Stimulated activated naive B cell treated with anti-CD40 and anti-IgM and Interleukin-4, amounts not matched to agents 10 μg/mL and 1 μg/mL and 100 μg/mL, for 72 hours (primary cell): Measurements from ENCODE around the gene EPS8L2.
A peak's percentile ranks its signal among the peaks of the same experiment; 100 is the strongest.

Source experiments
- ATAC-seq, 2 donors: fragments of 150-1000 bp; cut with Tn5 transposase; replicated peaks; 2 replicates each; pipeline ENCODE4 v1.10.0; 2021; ENCODE audit warnings: moderate library complexity in 1 of 2
- DNase-seq: peaks from one replicate; pipeline ENCODE4 v3.0.0; 2021
- H3K27ac Mint-ChIP-seq: one replicate; pipeline ENCODE4 v1.8.0; 2022; ENCODE audit warnings: mild to moderate bottlenecking, mixed read lengths
- H3K27me3 Mint-ChIP-seq, 2 donors: one replicate each; pipeline ENCODE4 v1.8.0; 2022; ENCODE audit warnings: mixed read lengths in 2 of 2
- H3K36me3 Mint-ChIP-seq, 2 donors: one replicate each; pipeline ENCODE4 v1.8.0; 2022; ENCODE audit warnings: mixed read lengths in 2 of 2, mild to moderate bottlenecking in 1 of 2
- H3K4me1 Mint-ChIP-seq, 2 donors: one replicate each; pipeline ENCODE4 v1.8.0; 2022; ENCODE audit warnings: mixed read lengths in 2 of 2, mild to moderate bottlenecking in 1 of 2
- H3K4me3 Mint-ChIP-seq, 2 donors: one replicate each; pipeline ENCODE4 v1.8.0; 2022; ENCODE audit warnings: mild to moderate bottlenecking in 2 of 2, mixed read lengths in 2 of 2, moderate library complexity in 1 of 2
- H3K9me3 Mint-ChIP-seq, 2 donors: one replicate each; pipeline ENCODE4 v1.8.0; 2022; ENCODE audit warnings: mixed read lengths in 2 of 2, mild to moderate bottlenecking in 1 of 2

The EPS8L2 gene

DNA sequence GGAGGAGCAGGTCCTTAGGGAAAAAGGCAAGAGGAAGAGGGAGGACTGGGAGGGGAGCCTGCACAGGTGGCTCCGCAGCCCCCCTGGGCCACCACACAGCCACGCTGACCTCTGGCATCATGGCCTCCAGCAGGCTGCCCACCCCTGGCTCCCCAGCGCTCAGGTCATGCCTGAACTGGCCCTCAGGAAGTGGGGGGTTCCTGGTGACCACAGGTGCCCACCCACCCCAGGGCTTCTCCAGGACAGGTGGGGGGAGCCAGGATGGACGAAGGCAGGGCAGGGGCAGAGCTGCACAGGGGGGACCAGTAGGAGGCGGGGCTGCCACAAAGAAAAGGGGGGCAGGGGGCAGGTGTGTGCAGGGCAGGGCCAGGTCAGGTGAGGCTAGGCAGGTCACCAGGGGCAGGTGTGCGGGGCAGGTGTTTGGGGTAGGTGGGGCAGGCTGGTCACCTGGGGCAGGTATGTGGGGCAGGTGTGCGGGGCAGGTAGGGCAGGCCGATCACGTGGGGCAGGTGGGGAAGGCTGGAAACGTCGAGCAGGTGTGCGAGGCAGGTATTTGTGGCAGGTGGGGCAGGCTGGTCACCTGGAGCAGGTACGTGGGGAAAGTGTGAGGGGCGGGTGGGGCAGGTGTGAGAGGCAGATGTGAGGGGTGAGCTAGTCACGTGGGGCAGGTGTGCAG lies 12.0 kb upstream of the EPS8L2 start:
- DNase-seq (no peak), ATAC-seq (no peak)
- Mint-ChIP-seq H3K27me3 (no peaks in the 10 kb centered on the region), H3K4me1 (peaks cover 37 to 60% of the 10 kb centered on the region in 2 donors), H3K36me3 (peaks cover 18 to 26% of the 10 kb centered on the region in 2 donors), H3K27ac (peak overlapping the region; percentile 97), H3K4me3 (peak overlapping the region; percentile 88 to 95), H3K9me3 (no peaks in the 10 kb centered on the region)

DNA sequence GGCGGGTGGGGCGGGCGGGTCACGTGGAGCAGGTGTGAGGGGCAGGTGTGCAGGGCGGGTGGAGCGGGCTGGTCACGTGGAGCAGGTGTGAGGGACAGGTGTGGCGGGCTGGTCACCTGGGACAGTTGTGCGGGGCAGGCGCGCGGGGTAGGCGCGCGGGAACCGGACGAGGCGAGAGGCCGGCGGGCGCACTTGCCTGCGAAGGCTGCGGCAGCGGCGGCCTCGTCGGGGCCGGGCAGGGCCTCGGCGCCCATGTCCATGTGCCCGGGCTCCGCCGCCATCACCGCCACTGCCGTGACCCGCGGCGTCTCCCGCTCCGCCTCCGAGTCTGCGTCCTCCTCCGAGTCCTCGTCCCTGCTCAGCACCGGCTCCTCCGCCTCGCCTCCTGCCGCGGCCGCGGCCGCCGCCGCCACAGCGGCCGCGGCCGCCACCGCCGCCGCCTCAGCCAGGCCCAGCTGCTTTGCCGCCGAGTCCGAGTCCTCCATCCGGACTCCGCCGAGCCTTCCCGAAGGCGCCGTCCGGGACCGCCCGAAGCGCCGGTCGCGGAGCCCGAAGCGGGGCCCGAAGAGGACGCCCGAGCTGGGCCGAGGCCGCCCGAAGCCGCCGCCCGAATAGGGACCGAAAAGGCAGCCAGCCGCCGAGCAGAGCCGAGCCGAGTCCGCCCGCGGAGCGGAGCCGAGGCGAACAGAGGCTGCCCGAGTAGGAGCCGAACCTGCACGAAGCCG lies 11.3 kb upstream of the EPS8L2 start, which contains the start of gene DEAF1:
Gene DEAF1, minus strand, starts transcription at position 660 of the 725 bp plus-strand sequence. Its CDS starts 175 bp downstream, at position 485.
- no peaks in the 10 kb centered on the region for H3K9me3 Mint-ChIP-seq
- no peaks in the 10 kb centered on the region for H3K27me3 Mint-ChIP-seq
- peak; percentile 100 for DNase-seq
- H3K36me3 Mint-ChIP-seq: peaks cover 18 to 23% of the 10 kb centered on the region in 2 donors
- ATAC-seq: peak; percentile 77 to 83
- H3K4me3 Mint-ChIP-seq: peak within 1 kb of the TSS; percentile 88 to 95
- H3K4me1 Mint-ChIP-seq: peaks cover 39 to 62% of the 10 kb centered on the region in 2 donors
- peak within 1 kb of the TSS; percentile 99 for H3K27ac Mint-ChIP-seq

DNA sequence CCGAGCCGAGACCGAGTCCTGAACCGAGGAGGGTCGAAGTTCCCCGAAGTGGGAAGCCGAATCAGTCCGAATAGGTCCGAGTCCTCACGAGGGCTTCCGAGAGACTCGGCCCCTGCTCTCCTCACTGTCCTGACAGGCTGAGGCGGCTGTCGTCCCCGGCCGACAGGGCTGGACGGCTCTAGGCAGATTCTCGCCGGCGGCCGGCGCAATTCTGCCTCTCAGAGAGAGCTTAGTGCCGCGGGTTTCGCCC lies 10.8 kb upstream of the EPS8L2 start:
- H3K4me1 Mint-ChIP-seq: peaks cover 42 to 67% of the 10 kb centered on the region in 2 donors
- no peaks in the 10 kb centered on the region for H3K9me3 Mint-ChIP-seq
- DNase-seq (no peak), ATAC-seq (no peak)
- peak overlapping the region; percentile 86 to 88 for H3K4me3 Mint-ChIP-seq
- H3K27ac Mint-ChIP-seq: peak overlapping the region; percentile 99
- no peaks in the 10 kb centered on the region for H3K27me3 Mint-ChIP-seq
- H3K36me3 Mint-ChIP-seq: peaks cover 18 to 25% of the 10 kb centered on the region in 2 donors

DNA sequence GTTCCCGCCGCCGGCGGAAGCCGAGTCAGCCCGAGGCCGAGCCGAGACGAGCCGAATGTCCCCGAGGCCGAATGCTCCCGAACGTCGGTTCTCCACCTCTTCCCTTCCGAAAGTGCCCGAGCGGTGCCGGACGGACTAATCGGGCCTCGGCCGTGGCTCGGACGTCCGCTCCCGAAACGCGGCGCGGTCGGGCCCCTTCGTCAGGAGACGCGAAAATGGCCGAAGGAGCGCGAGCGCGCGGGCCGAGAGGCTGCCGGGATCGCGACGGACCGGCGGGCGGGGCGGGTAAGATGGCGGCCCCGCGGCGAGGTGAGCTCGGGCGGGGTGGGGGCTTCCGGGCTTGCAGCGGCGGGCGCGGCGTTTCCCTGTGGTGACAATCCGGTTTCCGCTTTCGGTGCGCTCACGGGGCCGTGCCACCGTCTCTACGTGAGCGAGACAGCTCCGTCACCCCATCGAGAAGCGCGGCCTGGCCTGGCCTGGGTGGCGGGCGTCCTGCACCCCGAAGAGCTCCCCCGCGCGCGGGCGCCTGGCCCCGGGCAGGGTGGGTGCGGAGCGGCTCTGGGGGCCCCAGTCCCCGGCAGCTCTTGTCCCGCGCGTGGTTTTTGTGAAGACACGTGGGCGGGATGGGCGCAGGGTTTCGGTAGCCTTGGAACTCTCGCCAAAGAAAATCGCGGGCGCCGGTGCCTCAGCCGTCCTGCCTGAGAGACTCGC lies 10.3 kb upstream of the EPS8L2 start, which contains the start of gene TMEM80:
Gene TMEM80, plus strand, starts transcription at position 279 of the 711 bp plus-strand sequence. Its CDS starts 12 bp downstream, at position 291.
- peak within 1 kb of the TSS; percentile 99 for H3K27ac Mint-ChIP-seq
- H3K27me3 Mint-ChIP-seq: no peaks in the 10 kb centered on the region
- peaks cover 17 to 25% of the 10 kb centered on the region in 2 donors for H3K36me3 Mint-ChIP-seq
- no peaks in the 10 kb centered on the region for H3K9me3 Mint-ChIP-seq
- DNase-seq (peak; percentile 99), ATAC-seq (peak; percentile 72 to 77)
- H3K4me1 Mint-ChIP-seq: peaks cover 42 to 69% of the 10 kb centered on the region in 2 donors
- H3K4me3 Mint-ChIP-seq: peak within 1 kb of the TSS; percentile 86 to 88

DNA sequence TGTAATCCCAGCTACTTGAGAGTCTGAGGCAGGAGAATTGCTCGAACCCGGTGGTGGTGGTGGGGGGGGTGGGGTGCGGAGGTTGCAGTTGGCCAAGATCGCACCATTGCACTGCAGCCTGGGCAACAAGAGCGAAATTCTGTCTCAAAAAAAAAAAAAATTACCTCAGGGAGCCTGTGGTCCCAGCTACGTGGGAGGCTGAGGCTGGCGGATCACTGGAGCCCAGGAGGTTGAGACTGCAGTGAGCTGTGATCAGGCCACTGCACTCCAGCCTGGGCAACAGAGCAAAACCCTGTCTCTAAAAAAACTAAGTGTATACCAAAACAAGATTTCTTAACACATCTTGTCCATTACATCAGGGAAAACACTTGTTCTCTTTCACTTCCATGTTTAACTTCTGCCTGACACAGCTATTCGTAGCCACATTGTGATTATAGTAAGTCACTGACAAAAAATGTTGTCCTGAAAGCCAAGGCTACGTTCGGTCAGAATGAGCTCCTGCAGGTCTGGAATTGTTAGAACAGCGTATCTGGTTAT lies 9.0 kb upstream of the EPS8L2 start:
- DNase-seq (peak; percentile 74), ATAC-seq (peak; percentile 21 to 31)
- Mint-ChIP-seq H3K4me1 (peaks cover 36 to 60% of the 10 kb centered on the region in 2 donors), H3K4me3 (peak overlapping the region; percentile 86 to 88), H3K27me3 (no peaks in the 10 kb centered on the region), H3K9me3 (no peaks in the 10 kb centered on the region), H3K27ac (peak overlapping the region; percentile 99), H3K36me3 (peaks cover 22 to 30% of the 10 kb centered on the region in 2 donors)

DNA sequence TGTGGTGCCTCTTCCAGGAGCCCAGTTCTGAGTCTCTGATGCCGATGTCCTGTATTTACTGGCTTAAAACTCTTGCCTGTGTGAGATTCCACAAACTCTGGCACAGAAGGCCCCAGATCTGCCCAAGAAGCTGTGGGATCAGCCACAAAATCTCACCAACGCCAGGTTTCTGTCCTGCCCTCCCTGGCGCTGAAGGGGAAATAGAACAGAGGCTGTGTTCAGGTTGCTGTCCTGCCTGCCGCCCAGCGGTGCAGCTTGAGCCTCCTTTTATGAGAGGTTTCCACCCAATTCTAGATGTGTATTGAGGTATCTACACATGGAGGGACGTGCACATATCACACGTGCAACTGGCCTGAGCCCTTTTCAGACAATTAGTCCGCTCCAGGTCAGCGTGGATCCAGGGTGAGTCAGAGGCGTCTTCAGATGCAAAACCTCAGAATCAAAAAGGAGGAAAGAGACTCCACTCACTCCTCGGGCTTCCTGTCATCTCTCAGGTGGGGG lies 8.2 kb upstream of the EPS8L2 start:
- DNase-seq (no peak), ATAC-seq (no peak)
- Mint-ChIP-seq H3K36me3 (peaks cover 26 to 29% of the 10 kb centered on the region in 2 donors), H3K4me3 (peak overlapping the region; percentile 21 to 57), H3K27ac (peak overlapping the region; percentile 99), H3K4me1 (peaks cover 32 to 52% of the 10 kb centered on the region in 2 donors), H3K9me3 (no peaks in the 10 kb centered on the region), H3K27me3 (no peaks in the 10 kb centered on the region)

DNA sequence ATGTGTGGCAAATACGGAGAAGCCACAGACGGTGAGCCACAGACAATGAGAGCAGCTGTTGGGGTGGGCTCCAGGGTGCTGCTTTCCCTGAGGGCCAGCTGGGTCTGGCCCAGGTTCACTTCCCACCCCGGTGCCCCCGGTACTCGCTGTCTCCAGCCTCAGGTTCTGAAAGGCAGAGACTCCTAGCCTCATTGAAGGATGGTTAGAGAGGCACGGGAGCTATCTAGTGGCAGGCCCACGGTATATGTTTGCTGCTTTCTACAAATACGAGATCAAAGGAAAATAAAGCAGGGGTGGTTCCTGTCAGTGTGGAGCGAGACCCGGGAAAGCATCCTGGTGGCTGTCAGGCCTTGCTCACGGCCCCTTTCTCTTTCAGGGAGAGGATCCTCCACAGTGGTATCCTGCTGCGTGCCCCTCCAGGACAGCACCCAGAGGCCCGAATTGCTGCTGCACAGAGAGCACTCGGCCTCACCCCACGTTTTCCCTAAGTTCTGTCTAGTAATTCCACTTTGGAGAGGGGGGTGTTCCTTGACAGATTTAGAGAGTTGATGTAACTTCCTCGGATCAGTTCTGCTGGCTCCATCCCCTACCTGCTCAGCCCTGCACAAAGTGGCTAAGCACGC lies 7.4 kb upstream of the EPS8L2 start:
- H3K4me1 Mint-ChIP-seq: peaks cover 24 to 44% of the 10 kb centered on the region in 2 donors
- H3K27ac Mint-ChIP-seq: peak overlapping the region; percentile 99
- H3K9me3 Mint-ChIP-seq: no peaks in the 10 kb centered on the region
- no peaks in the 10 kb centered on the region for H3K27me3 Mint-ChIP-seq
- ATAC-seq: no peak
- H3K4me3 Mint-ChIP-seq: no peak overlapping the region
- peaks cover 20 to 26% of the 10 kb centered on the region in 2 donors for H3K36me3 Mint-ChIP-seq
- DNase-seq: no peak

DNA sequence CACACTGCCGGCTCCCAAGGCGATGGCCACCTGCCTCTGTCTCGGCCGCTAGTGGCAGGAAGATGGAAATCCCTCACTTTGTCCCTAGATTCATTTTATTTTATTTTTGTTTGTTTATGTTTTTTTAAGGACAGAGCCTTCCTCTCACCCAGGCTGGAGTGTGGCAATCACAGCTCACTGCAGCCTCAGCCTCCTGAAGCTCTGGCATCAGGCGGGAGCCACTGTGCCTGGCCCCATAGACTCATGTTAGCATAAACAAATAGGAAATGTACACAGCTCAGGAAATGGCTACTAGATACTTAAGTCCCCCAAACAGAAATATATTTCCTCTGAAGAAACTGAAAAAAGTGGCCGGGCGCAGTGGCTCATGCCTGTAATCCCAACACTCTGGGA lies 6.9 kb upstream of the EPS8L2 start:
- Mint-ChIP-seq H3K4me1 (peaks cover 20 to 40% of the 10 kb centered on the region in 2 donors), H3K9me3 (no peaks in the 10 kb centered on the region), H3K4me3 (no peak overlapping the region), H3K27ac (peak overlapping the region; percentile 59), H3K36me3 (peaks cover 16 to 27% of the 10 kb centered on the region in 2 donors), H3K27me3 (no peaks in the 10 kb centered on the region)
- DNase-seq (no peak), ATAC-seq (no peak)

DNA sequence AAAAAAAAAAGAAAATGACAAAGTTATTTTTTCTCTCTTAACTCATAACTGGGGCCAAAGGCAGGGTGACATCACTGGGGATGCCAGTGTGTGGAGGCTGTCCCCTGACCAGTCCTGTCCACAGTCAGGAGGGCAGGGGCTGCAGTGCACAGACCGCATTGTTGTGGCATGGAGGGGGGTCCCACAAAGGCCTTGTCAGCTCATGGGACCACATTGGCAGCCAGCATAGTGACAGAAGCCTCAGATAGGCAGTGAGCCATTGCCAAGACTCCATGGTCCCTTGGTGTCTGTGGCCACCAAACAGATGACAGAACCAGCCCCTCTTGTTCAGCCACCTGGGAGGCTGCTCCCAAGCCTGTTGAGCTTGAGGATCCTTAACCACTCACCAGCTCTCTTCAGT lies 6.3 kb upstream of the EPS8L2 start:
- H3K4me1 Mint-ChIP-seq: peaks cover 18 to 40% of the 10 kb centered on the region in 2 donors
- no peak overlapping the region for H3K4me3 Mint-ChIP-seq
- H3K27ac Mint-ChIP-seq: no peak overlapping the region
- H3K9me3 Mint-ChIP-seq: no peaks in the 10 kb centered on the region
- no peaks in the 10 kb centered on the region for H3K27me3 Mint-ChIP-seq
- ATAC-seq: no peak
- no peak for DNase-seq
- peaks cover 16 to 27% of the 10 kb centered on the region in 2 donors for H3K36me3 Mint-ChIP-seq

DNA sequence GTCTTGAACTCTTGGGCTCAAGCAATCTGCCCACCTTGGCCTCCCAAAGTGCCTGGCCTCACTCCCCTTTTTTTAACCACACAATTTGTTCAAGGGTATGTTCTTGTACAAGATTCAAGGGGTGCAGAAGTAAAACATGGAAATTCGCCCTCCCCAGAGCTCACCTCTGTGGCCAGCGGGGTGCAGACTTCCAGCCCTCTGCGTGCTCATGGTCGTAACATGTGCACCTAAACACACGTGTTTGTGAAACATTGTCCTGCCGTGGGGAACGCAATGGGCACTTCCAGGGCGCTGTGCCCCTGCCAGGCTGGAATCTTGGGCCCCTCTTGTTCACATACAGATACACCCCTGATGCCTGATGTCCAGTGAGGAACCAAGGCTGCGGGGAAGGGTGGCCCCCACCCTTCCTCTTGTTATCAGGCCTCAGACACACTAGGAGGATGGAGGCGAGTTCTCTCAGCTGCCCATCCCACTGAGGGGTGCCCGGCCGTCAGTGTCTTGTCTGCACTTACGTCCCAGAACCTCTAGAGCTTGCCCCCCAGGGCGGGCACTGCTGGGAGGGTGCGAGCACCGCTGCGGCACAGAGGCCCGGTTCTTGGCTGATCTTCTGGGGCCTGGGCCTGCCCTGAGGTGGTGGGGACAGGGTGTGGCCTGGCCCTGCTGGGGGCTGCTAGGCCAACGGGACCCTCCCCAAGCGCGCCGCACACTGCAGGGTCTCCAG lies 4.1 kb upstream of the EPS8L2 start:
- Mint-ChIP-seq H3K27ac (no peak overlapping the region), H3K4me3 (no peak overlapping the region), H3K9me3 (no peaks in the 10 kb centered on the region), H3K27me3 (peaks cover 2 to 3% of the 10 kb centered on the region in 2 donors), H3K4me1 (peaks cover 19 to 38% of the 10 kb centered on the region in 2 donors), H3K36me3 (peaks cover 19 to 29% of the 10 kb centered on the region in 2 donors)
- no peak for ATAC-seq
- DNase-seq: no peak

DNA sequence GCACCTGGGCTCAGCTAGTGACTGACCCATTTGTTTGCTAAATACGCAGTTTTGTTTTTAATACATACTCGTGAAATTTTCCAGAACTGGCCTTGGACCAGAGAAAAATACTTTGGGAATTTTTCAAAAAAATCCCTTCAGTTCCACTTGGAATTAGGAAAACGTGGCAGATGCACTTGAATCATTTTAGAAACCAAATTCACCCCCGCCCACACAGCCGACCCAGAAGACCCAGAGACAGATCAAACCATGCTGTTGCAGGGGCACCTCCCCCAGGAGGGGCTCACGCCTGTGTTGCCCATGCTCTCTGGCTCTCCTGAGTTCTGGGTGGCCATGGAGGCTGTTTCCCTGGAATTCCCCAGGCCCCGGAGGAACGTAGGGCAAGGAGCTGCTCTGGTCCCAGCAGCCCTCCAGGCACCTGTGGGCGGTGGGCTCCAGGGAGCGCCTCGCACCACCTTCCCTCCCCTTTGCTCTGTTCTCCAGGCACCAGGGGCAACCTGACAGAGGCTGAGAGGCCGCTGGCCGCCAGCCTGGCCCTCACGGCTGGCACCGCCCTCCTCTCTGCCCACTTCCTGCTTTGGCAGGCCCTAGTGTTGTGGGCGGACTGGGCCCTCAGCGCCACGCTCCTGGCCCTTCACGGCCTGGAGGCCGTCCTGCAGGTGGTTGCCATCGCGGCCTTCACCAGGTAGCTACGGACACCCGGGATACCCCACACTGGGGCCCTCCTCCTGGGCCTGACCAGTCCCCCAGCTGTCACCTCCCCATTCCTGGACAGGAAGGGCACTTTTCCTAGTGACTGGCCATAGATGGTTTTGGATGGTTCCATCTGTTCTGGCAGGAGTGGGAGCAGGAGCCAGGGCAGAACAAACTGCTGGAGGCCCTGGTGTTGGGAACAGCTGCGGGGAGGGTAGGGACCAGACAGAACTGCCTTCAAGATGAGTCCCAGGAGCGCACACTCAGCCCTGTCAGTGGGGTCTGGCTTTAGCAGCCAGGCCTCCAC lies 3.3 kb upstream of the EPS8L2 start:
- Mint-ChIP-seq H3K36me3 (peaks cover 19 to 28% of the 10 kb centered on the region in 2 donors), H3K27me3 (peaks cover 10 to 12% of the 10 kb centered on the region in 2 donors), H3K27ac (no peak overlapping the region), H3K4me1 (peaks cover 18 to 37% of the 10 kb centered on the region in 2 donors), H3K4me3 (no peak overlapping the region), H3K9me3 (no peaks in the 10 kb centered on the region)
- ATAC-seq (no peak), DNase-seq (no peak)

DNA sequence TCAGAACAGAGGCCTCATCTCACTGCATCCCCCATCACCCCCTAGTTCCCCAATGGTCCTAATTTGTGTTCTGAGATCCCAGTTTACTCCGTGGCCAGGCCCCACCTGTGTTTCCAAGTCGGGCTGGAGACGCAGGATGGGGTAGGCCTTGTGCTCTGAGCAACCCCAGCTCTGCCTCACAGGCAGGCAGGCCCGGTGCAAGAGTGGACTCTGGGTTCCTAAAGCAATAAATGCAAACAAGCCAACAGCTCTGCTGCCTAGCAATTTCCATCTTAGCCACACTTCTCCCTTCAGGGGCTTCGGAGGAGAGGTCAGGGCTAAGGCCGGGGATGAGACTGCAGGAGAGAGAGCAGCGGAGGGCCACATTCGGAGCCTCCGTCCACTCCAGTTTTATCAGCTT lies 2.5 kb upstream of the EPS8L2 start:
- Mint-ChIP-seq H3K9me3 (no peaks in the 10 kb centered on the region), H3K36me3 (peaks cover 19 to 24% of the 10 kb centered on the region in 2 donors), H3K27me3 (peaks cover 16% of the 10 kb centered on the region in 2 donors), H3K4me3 (no peak overlapping the region), H3K4me1 (peaks cover 10 to 33% of the 10 kb centered on the region in 2 donors), H3K27ac (peak overlapping the region; percentile 56)
- DNase-seq (no peak), ATAC-seq (no peak)
